Activated CD8-positive, alpha-beta T cell treated with anti-CD3 and anti-CD28 coated beads for 36 hours (primary cell): ENCODE measurements around the gene AKR1B1. TPM values are rescaled to one million over a fixed set of nuclear protein-coding genes. Genes with fewer than 3 reads are reported as not detected.

ENCODE experiments used
- ATAC-seq: fragments of 200-7000 bp; cut with Tn5 transposase; one replicate; pipeline ENCODE4 v1.10.0; 2021; ENCODE audit warnings: mild to moderate bottlenecking, moderate library complexity
- CTCF ChIA-PET: fragments of 350-600 bp; sonication (Branson Sonifier 250); formaldehyde crosslinking; loops from one replicate; lab custom pipeline; 2021; ENCODE audit warnings: antibody characterized with exemption; lab: Charles Lee
- POLR2A ChIA-PET: fragments of 350-600 bp; sonication (Branson Sonifier 250); formaldehyde crosslinking; loops from one replicate; lab custom pipeline; 2021; ENCODE audit warnings: antibody characterized with exemption; lab: Charles Lee
- DNase-seq: peaks from one replicate; pipeline ENCODE4 v3.0.0-alpha.2; 2020
- H3K27ac Mint-ChIP-seq: one replicate; pipeline ENCODE4 v1.8.0; 2021; ENCODE audit warnings: mild to moderate bottlenecking, mixed read lengths
- H3K27me3 Mint-ChIP-seq: one replicate; pipeline ENCODE4 v1.8.0; 2021; ENCODE audit warnings: mixed read lengths
- H3K36me3 Mint-ChIP-seq: one replicate; pipeline ENCODE4 v1.8.0; 2021; ENCODE audit warnings: low read depth, mixed read lengths
- H3K4me1 Mint-ChIP-seq: one replicate; pipeline ENCODE4 v1.8.0; 2021; ENCODE audit warnings: low read depth, mixed read lengths
- H3K4me3 Mint-ChIP-seq: one replicate; pipeline ENCODE4 v1.8.0; 2021; ENCODE audit warnings: mild to moderate bottlenecking, moderate library complexity, mixed read lengths
- H3K9me3 Mint-ChIP-seq: one replicate; pipeline ENCODE4 v1.8.0; 2021; ENCODE audit warnings: mixed read lengths
- CTCF ChIP-seq: fragments of 200-600 bp; IDR thresholded peaks from one replicate; pipeline ENCODE4 v1.8.0; 2022; ENCODE audit warnings: antibody characterized with exemption, mild to moderate bottlenecking
- intact Hi-C: fragments of 100-400 bp; cut with micrococcal nuclease; formaldehyde crosslinking; loops from one replicate; pipeline ENCODE4 v1.10.0; 2022
- total RNA-seq, 2 experiments: library from RNA; stranded (reverse); gene quantifications; one replicate each; pipeline ENCODE4 v1.2.3, GENCODE V29; 2021

The AKR1B1 gene
- total RNA-seq, 2 experiments from 2014 or later = 106 to 108 TPM

- H3K36me3 Mint-ChIP-seq = no peaks in the 10 kb centered on the region
- peaks cover 11% of the 10 kb centered on the region for H3K27me3 Mint-ChIP-seq
- H3K9me3 Mint-ChIP-seq = no peaks in the 10 kb centered on the region
- no peaks in the 10 kb centered on the region for H3K4me1 Mint-ChIP-seq
- no peak overlapping the region for H3K27ac Mint-ChIP-seq
- ATAC-seq = no peak
- ChIA-PET CTCF (interaction anchor here (0.7 to 1.9 kb wide), 6 partner anchors 9 to 67 kb away, joined by 3 to 8 read pairs (median 4); partner anchors contain the start of gene AKR1B1), POLR2A (interaction anchor here (0.7 to 1.1 kb wide), 2 partner anchors 31 to 155 kb away, joined by 3 read pairs; no protein-coding TSS in a partner anchor)
- no peak for DNase-seq
- intact Hi-C loops = no loop called here
- no peak for TF ChIP-seq CTCF
- H3K4me3 Mint-ChIP-seq = no peak overlapping the region
Measured at GRCh38 chr7:134480202-134480601, 21.3 kb upstream of the AKR1B1 start.

- no peaks in the 10 kb centered on the region for H3K4me1 Mint-ChIP-seq
- DNase-seq = no peak
Measured at GRCh38 chr7:134478707-134479106, 19.8 kb upstream of the AKR1B1 start.

GRCh38 chr7:134477954-134478353 is 19.1 kb upstream of the AKR1B1 start:
- ChIA-PET POLR2A (no interaction called here), CTCF (interaction anchor here (1.0 to 2.6 kb wide), 4 partner anchors 18 to 45 kb away, joined by 4 to 7 read pairs (median 4); no protein-coding TSS in a partner anchor)
- no peak overlapping the region for H3K27ac Mint-ChIP-seq

More at GRCh38 chr7:134478707-134479106, 19.8 kb upstream of the AKR1B1 start:
- Mint-ChIP-seq H3K27me3 (peaks cover 5% of the 10 kb centered on the region), H3K9me3 (no peaks in the 10 kb centered on the region), H3K27ac (no peak overlapping the region), H3K4me3 (no peak overlapping the region), H3K36me3 (no peaks in the 10 kb centered on the region)
- ATAC-seq = no peak
- CTCF ChIA-PET = interaction anchor here (1.4 to 2.6 kb wide), 2 partner anchors 19 to 35 kb away, joined by 7 read pairs; no protein-coding TSS in a partner anchor
- intact Hi-C loops = no loop called here
- POLR2A ChIA-PET = no interaction called here
- no peak for TF ChIP-seq CTCF

GRCh38 chr7:134476044-134476443 is 17.1 kb upstream of the AKR1B1 start:
- POLR2A ChIA-PET = no interaction called here
- no peak for TF ChIP-seq CTCF
- no peak for ATAC-seq

More at GRCh38 chr7:134477954-134478353, 19.1 kb upstream of the AKR1B1 start:
- Mint-ChIP-seq H3K36me3 (no peaks in the 10 kb centered on the region), H3K9me3 (no peaks in the 10 kb centered on the region), H3K4me3 (no peak overlapping the region), H3K27me3 (no peaks in the 10 kb centered on the region), H3K4me1 (no peaks in the 10 kb centered on the region)
- DNase-seq (no peak), ATAC-seq (no peak)
- intact Hi-C loops = no loop called here
- no peak for TF ChIP-seq CTCF

GRCh38 chr7:134474828-134475227 is 15.9 kb upstream of the AKR1B1 start:
- TF ChIP-seq CTCF = no peak
- ChIA-PET POLR2A (no interaction called here), CTCF (interaction anchor here (0.8 to 1.5 kb wide), 3 partner anchors 14 to 39 kb away, joined by 3 to 5 read pairs (median 3); no protein-coding TSS in a partner anchor)
- Mint-ChIP-seq H3K9me3 (no peaks in the 10 kb centered on the region), H3K36me3 (no peaks in the 10 kb centered on the region), H3K4me3 (no peak overlapping the region), H3K27me3 (no peaks in the 10 kb centered on the region), H3K4me1 (no peaks in the 10 kb centered on the region), H3K27ac (no peak overlapping the region)
- ATAC-seq (no peak), DNase-seq (no peak)
- intact Hi-C loops = no loop called here

More at GRCh38 chr7:134476044-134476443, 17.1 kb upstream of the AKR1B1 start:
- no peaks in the 10 kb centered on the region for H3K36me3 Mint-ChIP-seq
- H3K4me3 Mint-ChIP-seq = no peak overlapping the region
- no peaks in the 10 kb centered on the region for H3K9me3 Mint-ChIP-seq
- DNase-seq = no peak
- H3K27ac Mint-ChIP-seq = no peak overlapping the region
- H3K4me1 Mint-ChIP-seq = no peaks in the 10 kb centered on the region
- CTCF ChIA-PET = no interaction called here
- no peaks in the 10 kb centered on the region for H3K27me3 Mint-ChIP-seq
- intact Hi-C loops = no loop called here
